HEK293T (cell line): ENCODE results near the gene TNFRSF13B.

Experiments used
- CTCF ChIA-PET: fragments of 350-600 bp; formaldehyde crosslinking; extraction: SDS; loops from one replicate; lab custom pipeline; 2021; ENCODE audit warnings: antibody characterized with exemption, inconsistent platforms; lab: Yijun Ruan, JAX
- POLR2A ChIA-PET: fragments of 350-600 bp; formaldehyde crosslinking; extraction: SDS; loops from one replicate; lab custom pipeline; 2020; ENCODE audit warnings: antibody characterized with exemption, inconsistent platforms; lab: Yijun Ruan, JAX
- DNase-seq: peaks from one replicate; pipeline ENCODE4 v3.0.0; 2012; ENCODE audit warnings: mixed read lengths; ENCODE audit errors: extremely low spot score
- ARNT ChIP-seq: fragments of 450-650 bp; IDR thresholded peaks from 2 replicates; pipeline ENCODE4 v1.6.1; 2017; ENCODE audit warnings: mild to moderate bottlenecking
- BHLHE40 ChIP-seq: fragments of 450-650 bp; IDR thresholded peaks from 2 replicates; pipeline ENCODE4 v1.6.1; 2016; ENCODE audit warnings: mild to moderate bottlenecking, moderate library complexity, borderline replicate concordance
- CTBP1 ChIP-seq: fragments of 450-650 bp; IDR thresholded peaks from 2 replicates; pipeline ENCODE4 v1.6.1; 2016; ENCODE audit warnings: borderline replicate concordance
- ELF4 ChIP-seq: fragments of 450-650 bp; IDR thresholded peaks from 2 replicates; pipeline ENCODE4 v1.6.1; 2017; ENCODE audit warnings: antibody characterized with exemption
- FOXA1 ChIP-seq: fragments of 450-650 bp; IDR thresholded peaks from 2 replicates; pipeline ENCODE4 v1.6.1; 2016; ENCODE audit warnings: mild to moderate bottlenecking
- FOXK2 ChIP-seq: fragments of 450-650 bp; IDR thresholded peaks from 2 replicates; pipeline ENCODE4 v1.6.1; 2016; ENCODE audit warnings: mild to moderate bottlenecking
- FOXM1 ChIP-seq: fragments of 450-650 bp; IDR thresholded peaks from 2 replicates; pipeline ENCODE4 v1.6.1; 2017; ENCODE audit warnings: mild to moderate bottlenecking, borderline replicate concordance
- HDGF ChIP-seq: fragments of 450-650 bp; IDR thresholded peaks from 2 replicates; pipeline ENCODE4 v1.6.1; 2017; ENCODE audit warnings: antibody characterized with exemption, borderline replicate concordance
- L3MBTL2 ChIP-seq: fragments of 450-650 bp; conservative IDR thresholded peaks from 2 replicates; pipeline ENCODE4 v1.6.1; 2016; ENCODE audit warnings: mild to moderate bottlenecking
- LEF1 ChIP-seq: fragments of 450-650 bp; IDR thresholded peaks from 2 replicates; pipeline ENCODE4 v1.6.1; 2017; ENCODE audit warnings: mild to moderate bottlenecking, borderline replicate concordance
- NFRKB ChIP-seq: fragments of 450-650 bp; IDR thresholded peaks from 2 replicates; pipeline ENCODE4 v1.6.1; 2016; ENCODE audit warnings: mild to moderate bottlenecking, moderate library complexity
- PKNOX1 ChIP-seq: fragments of 450-650 bp; IDR thresholded peaks from 2 replicates; pipeline ENCODE4 v1.6.1; 2016
- SP1 ChIP-seq: fragments of 450-650 bp; IDR thresholded peaks from 2 replicates; pipeline ENCODE4 v1.6.1; 2017
- SUZ12 ChIP-seq: fragments of 450-650 bp; IDR thresholded peaks from 2 replicates; pipeline ENCODE4 v1.6.1; 2016; ENCODE audit warnings: mild to moderate bottlenecking
- TARDBP ChIP-seq: fragments of 450-650 bp; IDR thresholded peaks from 2 replicates; pipeline ENCODE4 v1.6.1; 2016
- ZNF384 ChIP-seq: fragments of 450-650 bp; IDR thresholded peaks from 2 replicates; pipeline ENCODE4 v1.6.1; 2016

The TNFRSF13B gene

DNA sequence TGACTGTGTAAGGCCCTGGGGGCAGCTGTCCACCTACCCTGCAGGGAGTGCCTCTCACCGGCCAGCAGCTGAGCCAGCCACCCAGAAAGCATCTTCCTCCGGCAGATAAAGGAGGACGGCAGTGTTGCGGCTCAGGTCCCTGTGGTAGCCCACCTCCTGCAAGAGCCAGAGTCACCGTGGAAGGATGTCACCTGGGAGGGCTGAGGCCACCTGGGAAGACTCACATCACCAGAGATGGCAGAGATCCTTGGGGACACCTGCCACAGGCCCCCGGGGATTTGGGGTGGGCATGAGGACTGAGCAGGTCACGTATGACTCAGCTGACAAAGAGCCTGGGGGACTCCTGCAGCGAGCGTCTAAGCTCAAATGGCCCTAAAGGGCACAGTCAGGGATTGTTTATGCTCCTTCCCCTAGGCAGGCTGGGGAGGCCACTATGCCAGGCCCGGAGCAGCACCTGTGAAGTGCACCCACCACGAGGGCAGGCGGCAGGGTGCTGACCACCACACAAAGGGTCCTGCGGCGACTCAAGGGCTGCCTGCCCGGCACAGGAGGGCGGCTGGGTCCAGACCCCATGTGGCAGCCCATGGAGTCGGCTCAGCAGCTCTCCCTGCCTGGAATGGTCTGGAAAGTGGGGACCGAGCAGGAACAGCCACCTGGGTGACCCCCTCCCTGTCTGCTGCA lies 44.1 kb downstream of the TNFRSF13B start:
- ChIA-PET CTCF (no interaction called here), POLR2A (no interaction called here)
- TF ChIP-seq FOXK2 (no peak), HDGF (no peak), FOXM1 (no peak)
- DNase-seq: no peak

DNA sequence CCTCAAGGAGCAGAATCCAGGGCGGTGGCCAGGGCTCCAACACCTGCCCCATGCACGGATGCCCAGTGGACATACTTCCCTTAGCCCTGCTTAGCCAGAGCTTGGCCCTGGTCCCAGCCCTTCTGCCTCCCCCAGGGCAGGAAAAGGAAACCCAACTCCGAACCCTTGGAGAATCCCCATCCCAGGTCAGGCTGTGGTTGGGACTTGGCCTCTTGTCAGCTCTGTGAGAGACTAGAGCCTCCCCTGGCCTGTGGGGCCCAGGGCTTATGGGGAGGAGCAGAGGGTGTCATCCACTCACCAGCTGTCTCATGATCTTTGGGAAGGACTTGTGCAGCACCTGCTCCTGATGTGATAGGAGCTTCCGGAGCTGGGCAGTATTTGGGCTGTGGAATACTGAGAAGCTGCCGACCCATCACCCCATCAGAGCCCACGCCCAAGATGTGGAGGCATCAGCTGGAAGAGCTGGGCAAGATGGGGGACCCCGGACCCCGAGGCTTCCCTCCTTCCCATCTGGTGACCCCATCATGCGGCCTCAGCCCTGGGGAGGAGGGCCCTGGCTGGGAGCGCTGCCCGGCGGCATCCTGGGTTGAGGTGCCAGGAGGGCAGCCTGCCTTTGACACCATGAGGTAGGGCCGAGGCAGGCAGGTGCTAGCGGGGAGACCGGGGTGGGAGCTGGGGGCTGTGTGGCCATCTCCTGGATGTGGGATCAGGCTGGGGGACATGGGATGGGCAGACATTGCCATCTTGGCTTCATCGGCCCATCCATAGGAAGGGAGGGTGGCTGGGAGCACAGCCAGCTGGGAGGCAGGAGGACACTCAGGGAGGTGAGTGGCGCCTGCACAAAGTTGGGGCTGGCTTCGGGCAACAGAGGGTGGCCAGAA lies 45.1 kb downstream of the TNFRSF13B start:
- no peak for DNase-seq
- ChIA-PET POLR2A (no interaction called here), CTCF (no interaction called here)
- TF ChIP-seq TARDBP: no peak
- TF ChIP-seq FOXK2: no peak
- no peak for TF ChIP-seq L3MBTL2
- no peak for TF ChIP-seq ARNT
- TF ChIP-seq LEF1: no peak
- no peak for TF ChIP-seq SP1
- no peak for TF ChIP-seq NFRKB
- no peak for TF ChIP-seq SUZ12

DNA sequence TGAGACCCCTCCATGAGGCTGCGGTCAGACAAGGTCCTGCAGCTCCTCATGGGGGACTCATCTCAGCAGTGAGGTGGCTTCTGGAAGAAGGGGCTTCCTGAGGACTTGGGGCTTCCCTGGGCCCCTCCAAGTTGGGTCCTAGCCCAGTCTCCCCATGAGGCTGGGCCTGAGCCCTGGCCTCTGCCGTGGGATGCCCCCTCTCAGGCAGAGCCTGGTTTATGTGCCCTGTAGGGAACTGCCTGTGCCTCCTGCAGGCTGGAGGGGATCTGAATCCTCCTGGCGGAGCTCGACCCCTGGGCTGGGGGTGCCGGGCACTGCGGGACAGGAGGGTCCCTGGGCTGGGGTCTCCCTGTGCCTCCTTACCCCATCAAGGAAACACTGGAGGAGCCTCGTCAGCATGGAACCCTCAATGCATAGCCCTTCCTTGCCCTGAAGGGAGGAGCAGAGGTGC lies 45.8 kb downstream of the TNFRSF13B start:
- CTCF ChIA-PET: no interaction called here
- TF ChIP-seq LEF1 (no peak), NFRKB (no peak), FOXA1 (no peak), ZNF384 (no peak), TARDBP (no peak)
- POLR2A ChIA-PET: no interaction called here
- DNase-seq: no peak

GRCh38 chr17:16925461-16926060 lies 46.4 kb downstream of the TNFRSF13B start:
- ChIA-PET CTCF (no interaction called here), POLR2A (no interaction called here)

DNA sequence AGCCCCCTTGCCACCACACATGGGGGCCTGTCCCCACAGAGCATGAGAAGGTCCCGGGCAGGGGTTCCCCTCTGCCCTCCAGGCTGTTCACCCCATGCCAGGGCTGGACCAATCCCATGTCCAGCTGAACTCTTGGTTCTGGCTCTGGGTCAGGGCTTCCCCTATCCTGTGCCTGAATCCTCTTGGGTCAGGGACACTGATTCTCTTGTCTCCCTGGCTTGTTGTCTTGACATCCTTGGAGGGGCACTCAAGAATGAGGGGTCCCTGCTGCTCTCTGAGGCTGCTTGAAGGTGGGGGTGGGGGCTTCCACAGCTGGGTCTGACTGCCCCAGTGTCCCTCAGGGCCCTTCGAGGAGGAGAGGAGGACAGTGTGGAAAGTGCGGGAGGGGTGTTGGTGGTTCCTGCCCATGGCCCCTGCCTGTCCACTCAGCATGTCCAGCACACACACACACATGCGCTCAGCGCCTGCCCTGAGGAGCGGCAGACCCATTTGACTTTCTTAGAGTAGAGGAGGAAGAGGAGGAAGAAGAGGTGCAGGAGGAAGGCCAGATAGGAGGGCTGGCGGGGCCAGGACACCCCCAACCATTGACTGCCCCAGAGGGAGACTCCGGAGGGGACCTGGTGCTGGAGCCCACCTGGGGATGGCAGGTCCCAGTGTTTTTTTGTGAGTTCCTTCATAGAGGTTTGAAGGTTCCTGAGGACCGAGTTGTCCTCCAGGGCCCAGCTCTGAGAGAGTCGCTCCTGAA lies 47.0 kb downstream of the TNFRSF13B start:
- POLR2A ChIA-PET: no interaction called here
- TF ChIP-seq NFRKB (no peak), L3MBTL2 (no peak), ELF4 (no peak), FOXK2 (no peak), BHLHE40 (no peak), CTBP1 (no peak), ARNT (no peak), PKNOX1 (no peak), HDGF (no peak), ZNF384 (no peak), SP1 (no peak)
- CTCF ChIA-PET: no interaction called here
- DNase-seq: no peak

More at GRCh38 chr17:16925461-16926060, 46.4 kb downstream of the TNFRSF13B start:
- TF ChIP-seq ZNF384 (no peak), TARDBP (no peak), FOXK2 (no peak), NFRKB (no peak), HDGF (no peak), ELF4 (no peak), L3MBTL2 (no peak), ARNT (no peak), FOXA1 (no peak), FOXM1 (no peak), LEF1 (no peak), SUZ12 (no peak), SP1 (no peak), PKNOX1 (no peak), BHLHE40 (no peak), CTBP1 (no peak)
- no peak for DNase-seq

DNA sequence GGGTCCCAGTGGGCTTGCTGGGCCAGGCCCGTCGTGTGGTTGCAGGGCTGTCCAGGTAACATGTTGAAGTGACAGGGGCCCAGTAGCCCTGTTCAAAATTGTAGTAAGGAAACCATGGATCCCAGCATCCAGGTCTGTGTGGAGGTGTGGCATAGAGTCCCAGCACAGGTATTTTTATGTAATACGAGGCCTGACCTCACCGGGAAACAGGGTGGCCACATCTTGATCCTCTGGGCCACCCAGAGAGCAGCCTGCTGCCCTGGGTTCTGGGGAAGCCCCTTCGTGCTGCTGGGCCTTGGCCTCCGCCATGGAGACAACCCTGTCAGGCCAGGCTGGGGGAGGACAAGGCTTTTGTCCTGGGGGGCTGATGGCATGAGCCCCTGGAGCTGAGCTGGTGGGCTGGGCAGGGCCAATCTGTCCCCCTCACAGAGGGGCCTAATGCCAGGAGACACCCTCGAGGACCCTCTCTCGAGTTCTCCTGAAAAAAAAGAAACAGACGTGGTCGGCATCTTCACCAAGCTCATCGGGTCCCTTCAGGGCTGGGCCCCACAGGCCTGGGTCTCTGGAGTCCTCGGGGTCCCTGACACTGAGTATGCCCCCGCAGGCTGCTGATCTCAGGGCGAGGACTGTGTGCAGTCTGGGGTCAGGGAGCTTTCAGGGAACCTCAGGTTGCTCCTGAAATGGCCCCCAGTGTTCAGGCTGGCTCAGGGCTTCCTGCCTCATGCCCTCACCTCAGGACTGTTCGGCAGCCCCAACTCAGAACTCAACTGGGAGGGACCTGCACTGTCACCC lies 47.8 kb downstream of the TNFRSF13B start:
- CTCF ChIA-PET: no interaction called here
- TF ChIP-seq PKNOX1 (no peak), L3MBTL2 (no peak)
- no peak for DNase-seq
- POLR2A ChIA-PET: no interaction called here
